RWPE1 (cell line): ENCODE data around the gene LRRC15.
A peak's percentile ranks its signal among the peaks of the same experiment; 100 is the strongest.

Experiments
- CTCF ChIA-PET: fragments of 350-600 bp; sonication (Branson Sonifier 250); formaldehyde crosslinking; extraction: SDS; loops from one replicate; lab custom pipeline; 2021; lab: Yijun Ruan, JAX
- POLR2A ChIA-PET: fragments of 400-600 bp; formaldehyde crosslinking; extraction: SDS; loops from one replicate; lab custom pipeline; 2020; ENCODE audit warnings: antibody characterized with exemption; ENCODE audit not compliant: low non-redundant PET; lab: Yijun Ruan, JAX
- DNase-seq: peaks from one replicate; pipeline ENCODE4 v3.0.0; 2012; ENCODE audit warnings: low spot score
- H3K27ac ChIP-seq: fragments of 450-650 bp; 2 replicates; pipeline ENCODE4 v1.5.1; 2017
- TF ChIP-seq, protein P1 (sequence below): fragments of 450-650 bp; conservative IDR thresholded peaks from 2 replicates; pipeline ENCODE4 v1.5.1; 2017; ENCODE audit warnings: low read depth, mild to moderate bottlenecking

Gene LRRC15

DNA sequence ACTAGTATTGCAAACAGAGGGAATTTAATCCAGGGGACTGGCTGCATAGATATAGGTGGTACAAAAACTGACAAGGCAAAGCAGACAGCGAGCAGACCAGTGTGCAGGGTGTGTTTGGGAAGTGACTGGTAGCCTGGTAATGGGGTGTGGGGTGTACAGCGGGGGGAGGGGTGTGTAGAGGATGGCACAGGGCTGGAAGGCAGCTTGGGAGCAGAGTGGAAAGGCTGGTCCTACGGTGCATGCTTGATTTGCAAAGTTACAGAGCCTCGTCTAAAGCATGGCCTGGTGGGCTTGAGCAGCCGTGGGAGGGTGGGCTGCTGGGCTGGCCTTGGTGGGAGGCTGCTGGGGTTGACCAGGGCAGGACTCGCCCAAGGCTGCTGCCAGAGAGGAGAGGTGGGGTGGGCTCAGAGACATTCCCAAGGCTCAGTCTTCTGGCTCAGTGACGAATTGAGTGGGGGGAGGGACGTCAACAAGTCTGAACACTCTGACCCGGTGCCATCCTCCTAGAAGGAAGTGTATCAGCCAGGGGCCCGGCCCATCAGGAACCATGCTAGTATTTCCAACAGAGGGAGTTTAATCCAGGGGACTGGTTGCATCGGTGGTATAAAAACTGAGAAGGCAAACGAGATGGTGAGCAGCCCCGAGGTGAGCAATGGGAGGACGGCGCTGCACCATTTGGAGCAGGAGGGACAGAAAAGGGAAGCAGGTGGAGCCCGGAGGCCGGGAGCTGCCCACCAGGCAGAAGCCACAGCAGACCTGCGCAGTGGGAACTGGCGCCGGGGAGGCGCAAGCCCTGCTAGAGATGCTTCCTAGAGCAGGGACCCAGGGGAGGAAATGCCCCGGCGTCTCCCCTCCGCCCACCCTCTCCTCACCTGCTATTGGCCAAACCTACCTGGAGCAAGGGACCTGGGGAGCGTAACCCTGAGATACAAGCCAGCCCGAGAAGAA is 47.6 kb downstream of the LRRC15 start:
- TF ChIP-seq, protein P1, sequence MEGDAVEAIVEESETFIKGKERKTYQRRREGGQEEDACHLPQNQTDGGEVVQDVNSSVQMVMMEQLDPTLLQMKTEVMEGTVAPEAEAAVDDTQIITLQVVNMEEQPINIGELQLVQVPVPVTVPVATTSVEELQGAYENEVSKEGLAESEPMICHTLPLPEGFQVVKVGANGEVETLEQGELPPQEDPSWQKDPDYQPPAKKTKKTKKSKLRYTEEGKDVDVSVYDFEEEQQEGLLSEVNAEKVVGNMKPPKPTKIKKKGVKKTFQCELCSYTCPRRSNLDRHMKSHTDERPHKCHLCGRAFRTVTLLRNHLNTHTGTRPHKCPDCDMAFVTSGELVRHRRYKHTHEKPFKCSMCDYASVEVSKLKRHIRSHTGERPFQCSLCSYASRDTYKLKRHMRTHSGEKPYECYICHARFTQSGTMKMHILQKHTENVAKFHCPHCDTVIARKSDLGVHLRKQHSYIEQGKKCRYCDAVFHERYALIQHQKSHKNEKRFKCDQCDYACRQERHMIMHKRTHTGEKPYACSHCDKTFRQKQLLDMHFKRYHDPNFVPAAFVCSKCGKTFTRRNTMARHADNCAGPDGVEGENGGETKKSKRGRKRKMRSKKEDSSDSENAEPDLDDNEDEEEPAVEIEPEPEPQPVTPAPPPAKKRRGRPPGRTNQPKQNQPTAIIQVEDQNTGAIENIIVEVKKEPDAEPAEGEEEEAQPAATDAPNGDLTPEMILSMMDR, result no peak
- DNase-seq, result peak; percentile 59
- ChIA-PET POLR2A (interaction anchor here (0.9 to 1.2 kb wide), 2 partner anchors 181 to 183 kb away, joined by 4 to 8 read pairs; no protein-coding TSS in a partner anchor), CTCF (interaction anchor here (1.2 kb wide), 1 partner anchor 186 kb away, joined by 3 read pairs; no protein-coding TSS in a partner anchor)
- H3K27ac ChIP-seq, result peak overlapping the region; percentile 99

DNA sequence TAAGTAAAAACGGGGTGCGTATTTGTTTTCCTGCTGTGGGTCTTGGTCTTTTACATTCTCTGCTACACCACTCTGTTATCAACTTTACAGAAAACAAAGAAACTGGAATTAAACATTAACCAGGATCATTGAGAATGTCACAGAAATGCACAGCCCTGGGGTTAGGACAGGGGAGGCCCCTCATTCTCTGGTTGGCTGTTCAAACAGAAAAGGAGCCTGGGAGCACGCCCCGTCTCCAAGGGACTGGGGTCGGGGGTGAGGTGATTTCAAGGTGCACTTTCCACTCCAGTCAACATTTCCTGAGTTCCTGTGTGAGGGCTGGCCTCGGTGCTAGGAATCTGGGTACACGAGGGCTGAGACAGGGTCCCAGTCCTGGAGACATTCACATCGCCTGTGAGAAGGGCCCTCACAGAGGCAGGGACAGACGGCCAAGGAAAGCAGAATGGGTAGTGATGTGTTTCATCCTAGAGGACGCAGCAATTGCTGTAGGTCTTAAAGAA is 48.7 kb downstream of the LRRC15 start:
- H3K27ac ChIP-seq, result peak overlapping the region; percentile 99
- POLR2A ChIA-PET, result no interaction called here
- DNase-seq, result no peak
- CTCF ChIA-PET, result interaction anchor here (0.6 kb wide), 1 partner anchor 184 kb away, joined by 4 read pairs; no protein-coding TSS in a partner anchor
- TF ChIP-seq, protein P1, result no peak

DNA sequence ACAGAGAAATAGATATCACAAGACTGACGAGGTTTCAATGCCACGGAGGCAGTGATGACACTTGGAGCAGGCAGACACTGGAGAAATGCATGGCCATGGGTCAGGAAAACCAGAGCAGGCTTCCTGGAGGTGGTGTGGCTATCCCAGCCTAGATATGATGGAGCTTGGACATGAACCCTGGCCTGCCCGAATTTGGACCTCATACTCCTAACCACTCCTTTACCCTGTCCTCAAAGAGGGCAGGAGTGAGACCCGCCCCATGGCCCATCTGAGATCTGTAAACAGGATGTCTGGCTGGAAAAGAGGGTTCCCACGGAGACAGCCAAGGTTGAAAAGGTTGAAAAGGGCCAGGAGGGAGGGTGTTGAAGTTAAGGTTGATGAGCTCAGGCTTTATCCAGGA is 49.4 kb downstream of the LRRC15 start:
- CTCF ChIA-PET, result no interaction called here
- DNase-seq, result no peak

DNA sequence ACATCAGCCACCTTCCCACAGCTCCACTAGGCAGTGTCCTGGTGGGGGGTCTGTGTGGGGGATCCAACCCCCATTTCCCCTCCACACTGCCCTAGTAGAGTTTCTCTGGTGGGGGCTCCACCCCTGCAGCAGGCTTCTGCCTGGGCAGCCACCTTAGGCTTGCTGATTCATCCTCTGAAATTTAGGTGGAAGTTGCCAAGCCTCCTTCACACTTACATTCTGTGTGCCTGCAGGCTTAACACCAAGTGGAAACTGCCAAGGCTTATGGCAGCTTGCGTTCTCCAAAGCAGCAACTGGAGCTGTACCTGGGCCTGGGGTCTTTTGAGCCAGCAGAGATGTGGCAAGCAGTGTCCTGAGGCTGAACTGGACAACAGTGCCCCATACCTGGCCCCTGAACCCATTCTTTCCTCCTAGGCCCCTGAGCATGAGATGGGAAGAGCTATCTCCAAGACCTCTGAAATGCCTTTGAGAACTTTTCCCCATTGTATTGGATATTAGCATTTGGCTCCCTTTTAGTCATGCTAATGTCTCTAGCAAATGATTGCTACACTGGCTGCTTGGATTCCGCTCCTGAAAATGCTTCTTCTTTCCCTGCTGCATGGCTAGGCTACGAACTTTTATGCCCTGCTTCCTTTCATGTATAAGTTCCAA is 50.9 kb downstream of the LRRC15 start:
- no peak for DNase-seq
- ChIA-PET POLR2A (no interaction called here), CTCF (interaction anchor here (0.6 kb wide), 1 partner anchor 10 kb away, joined by 3 read pairs; no protein-coding TSS in a partner anchor)
- H3K27ac ChIP-seq, result peak overlapping the region; percentile 53
- TF ChIP-seq, protein P1, result no peak

More for the DNA sequence above, 49.4 kb downstream of the LRRC15 start:
- TF ChIP-seq, protein P1, result no peak
- no peak overlapping the region; the same call in 1 of the 2 replicates for H3K27ac ChIP-seq
- POLR2A ChIA-PET, result no interaction called here

DNA sequence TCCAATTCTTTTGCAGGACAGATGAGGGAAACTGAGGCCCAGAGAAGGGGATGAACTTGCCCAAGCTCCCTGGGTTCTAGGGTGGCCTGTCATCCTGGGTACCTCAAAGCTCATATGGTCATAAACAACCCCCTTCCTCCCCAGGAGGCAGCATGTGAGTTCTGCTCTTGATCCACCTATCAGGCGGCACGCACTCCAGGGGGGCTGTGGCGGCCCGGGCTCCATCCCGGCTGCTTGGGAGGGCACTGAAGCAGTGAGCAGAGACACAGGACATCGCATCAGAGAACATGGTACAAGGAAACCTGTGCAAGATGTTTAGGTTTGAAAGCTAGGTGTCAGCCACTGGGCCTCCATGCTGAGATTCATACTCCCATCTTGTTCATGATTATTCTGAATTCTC is 52.6 kb downstream of the LRRC15 start:
- ChIA-PET POLR2A (interaction anchor here (0.6 kb wide), 1 partner anchor 537 kb away, joined by 3 read pairs; no protein-coding TSS in a partner anchor), CTCF (interaction anchor here (0.6 to 1.5 kb wide), 2 partner anchors 27 to 178 kb away, joined by 3 read pairs; no protein-coding TSS in a partner anchor)
- TF ChIP-seq, protein P1, result no peak
- H3K27ac ChIP-seq, result no peak overlapping the region
- no peak for DNase-seq

DNA sequence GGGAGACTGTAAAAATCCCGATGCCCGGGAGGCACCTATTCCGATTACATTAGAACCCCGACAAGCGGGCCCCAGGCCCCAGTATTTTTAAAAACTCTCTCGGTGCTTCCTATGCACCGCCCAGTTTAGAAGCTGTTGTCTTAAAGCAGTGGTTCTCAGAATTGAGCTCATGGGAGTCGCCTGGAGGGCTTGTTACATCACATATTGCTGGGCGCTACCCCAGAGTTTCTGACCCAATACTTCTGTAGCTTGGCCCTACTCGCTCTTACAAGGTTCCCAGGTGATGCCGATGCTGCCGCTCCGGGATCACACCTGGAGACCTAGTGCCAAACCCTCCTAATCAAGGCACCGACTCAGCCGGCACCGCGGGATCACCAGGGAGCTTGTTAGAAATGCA is 53.6 kb downstream of the LRRC15 start:
- ChIA-PET CTCF (interaction anchor here (0.6 to 1.6 kb wide), 35 partner anchors 15 to 656 kb away, joined by 3 to 42 read pairs (median 3); no protein-coding TSS in a partner anchor), POLR2A (no interaction called here)
- DNase-seq, result peak; percentile 34
- H3K27ac ChIP-seq, result peak overlapping the region; percentile 80
- TF ChIP-seq, protein P1, result peak; percentile 61; the same call in 1 of the 2 replicates
